Caki2 (cell line): ENCODE results near the gene ANKS3. TPM values are rescaled to one million over a fixed set of nuclear protein-coding genes. Genes with fewer than 3 reads are reported as not detected.

Experiments used
- DNase-seq: peaks from one replicate; pipeline ENCODE4 v3.0.0-alpha.2; 2015; ENCODE audit warnings: low read depth
- in situ Hi-C: cut with HindIII; loops from 2 replicates; pipeline ENCODE4 v1.10.0; 2016; ENCODE audit warnings: low sequenced_read_pairs, low pct_unique_long_range_greater_than_20kb, mixed read lengths
- total RNA-seq: library from RNA; depleted of rRNA; stranded (reverse); fragments of >200 nt; shearing (Covaris generic); gene quantifications from 2 replicates; pipeline ENCODE4 v1.2.3, GENCODE V29; 2014; ENCODE audit warnings: low replicate concordance

The ANKS3 gene
- total RNA-seq, 1 experiment from 2014 or later = 62.5 TPM

- DNase-seq = no peak
- in situ Hi-C loops = no loop called here
Observed at GRCh38 chr16:4691666-4692412, 42.2 kb downstream of the ANKS3 start.

DNA sequence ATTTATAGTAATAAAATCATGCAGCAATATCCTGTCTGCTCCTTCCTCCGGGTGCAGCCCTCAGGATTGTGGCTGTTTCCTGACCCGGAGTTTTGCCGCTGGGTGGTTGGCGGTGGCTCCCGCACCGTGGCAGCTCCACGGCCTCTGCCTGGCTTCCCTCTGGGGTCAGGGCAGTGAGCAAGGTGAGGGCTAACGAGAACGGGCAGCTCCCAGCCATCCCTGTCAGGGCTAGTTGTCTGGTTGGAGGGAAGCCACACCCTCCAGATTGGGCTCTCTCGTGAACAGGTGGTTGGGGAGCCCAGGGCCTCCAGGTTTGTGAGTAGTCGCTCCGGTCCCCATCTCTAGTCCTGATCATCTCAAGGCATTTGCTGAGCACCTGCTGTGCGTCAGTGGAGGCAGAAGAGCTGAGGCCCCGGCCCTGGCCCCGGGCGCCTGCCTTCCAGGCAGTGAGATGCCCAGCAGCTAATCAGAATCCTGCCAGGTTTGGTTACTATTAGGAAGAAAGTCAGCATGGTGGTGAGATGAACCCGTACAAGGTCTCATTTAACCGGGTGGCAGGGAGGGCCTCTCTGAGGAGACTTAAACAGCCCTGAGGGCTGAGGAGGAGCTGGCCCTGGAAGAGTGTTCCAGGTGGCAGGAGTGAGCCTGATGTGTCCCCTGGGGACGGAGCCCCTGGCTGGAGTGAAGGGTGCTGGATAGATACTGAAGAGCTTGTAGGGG lies 43.0 kb downstream of the ANKS3 start:
- no peak for DNase-seq
- in situ Hi-C loops = no loop called here

GRCh38 chr16:4689864-4690704 lies 44.0 kb downstream of the ANKS3 start:
- in situ Hi-C loops = no loop called here
- no peak for DNase-seq

- DNase-seq = no peak
- in situ Hi-C loops = no loop called here
Observed at GRCh38 chr16:4689091-4689671, 44.9 kb downstream of the ANKS3 start.

DNA sequence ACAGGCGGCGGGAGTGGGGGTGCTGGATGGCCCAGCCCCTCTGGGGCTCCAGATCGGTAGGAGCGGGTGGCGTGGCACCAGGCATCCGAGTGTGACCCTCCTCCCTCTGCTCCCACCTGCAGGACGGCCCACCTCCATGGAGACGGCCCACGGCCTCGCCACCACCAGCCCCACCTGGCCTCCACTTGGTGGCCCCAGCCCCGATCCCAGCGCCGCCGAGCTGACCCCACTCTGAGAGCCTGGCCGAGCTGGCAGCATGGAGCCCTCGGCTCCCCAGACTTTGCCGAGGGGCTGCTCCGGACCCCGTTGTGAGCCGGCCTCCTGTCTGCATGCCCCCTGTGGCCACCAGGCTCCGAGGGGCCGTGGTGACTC lies 45.4 kb downstream of the ANKS3 start:
- in situ Hi-C loops = no loop called here
- DNase-seq = no peak

- DNase-seq = no peak
- in situ Hi-C loops = no loop called here
Observed at GRCh38 chr16:4687946-4688673, 46.0 kb downstream of the ANKS3 start.

DNA sequence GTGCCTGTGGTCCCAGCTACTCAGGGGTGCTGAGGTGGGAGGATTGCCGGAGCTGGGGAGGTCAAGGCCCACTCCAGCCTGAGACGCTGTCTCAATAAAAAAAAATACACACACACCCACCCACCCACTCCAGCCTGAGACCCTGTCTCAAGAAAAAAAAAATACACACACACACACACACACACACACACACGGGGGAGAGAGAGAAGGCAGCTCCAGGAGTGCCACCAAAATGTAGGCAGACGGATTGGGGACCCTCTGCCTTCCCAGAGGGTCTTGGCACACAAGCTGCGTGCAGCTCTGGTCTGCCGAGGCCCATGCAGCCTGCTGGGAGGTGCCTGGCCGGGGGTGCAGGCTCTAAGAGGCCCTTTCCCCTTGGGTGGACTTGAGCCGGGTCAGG lies 46.7 kb downstream of the ANKS3 start:
- in situ Hi-C loops = no loop called here
- DNase-seq = no peak

GRCh38 chr16:4686497-4687210 lies 47.4 kb downstream of the ANKS3 start:
- DNase-seq = no peak

GRCh38 chr16:4685776-4686496 lies 48.1 kb downstream of the ANKS3 start:
- DNase-seq = no peak
- in situ Hi-C loops = no loop called here

More at GRCh38 chr16:4686497-4687210, 47.4 kb downstream of the ANKS3 start:
- in situ Hi-C loops = no loop called here

GRCh38 chr16:4685292-4685691 lies 48.8 kb downstream of the ANKS3 start:
- in situ Hi-C loops = no loop called here
- no peak for DNase-seq

GRCh38 chr16:4684763-4685162 lies 49.3 kb downstream of the ANKS3 start:
- in situ Hi-C loops = no loop called here
- DNase-seq = no peak

GRCh38 chr16:4684058-4684715 lies 49.9 kb downstream of the ANKS3 start:
- in situ Hi-C loops = no loop called here
- DNase-seq = no peak

DNA sequence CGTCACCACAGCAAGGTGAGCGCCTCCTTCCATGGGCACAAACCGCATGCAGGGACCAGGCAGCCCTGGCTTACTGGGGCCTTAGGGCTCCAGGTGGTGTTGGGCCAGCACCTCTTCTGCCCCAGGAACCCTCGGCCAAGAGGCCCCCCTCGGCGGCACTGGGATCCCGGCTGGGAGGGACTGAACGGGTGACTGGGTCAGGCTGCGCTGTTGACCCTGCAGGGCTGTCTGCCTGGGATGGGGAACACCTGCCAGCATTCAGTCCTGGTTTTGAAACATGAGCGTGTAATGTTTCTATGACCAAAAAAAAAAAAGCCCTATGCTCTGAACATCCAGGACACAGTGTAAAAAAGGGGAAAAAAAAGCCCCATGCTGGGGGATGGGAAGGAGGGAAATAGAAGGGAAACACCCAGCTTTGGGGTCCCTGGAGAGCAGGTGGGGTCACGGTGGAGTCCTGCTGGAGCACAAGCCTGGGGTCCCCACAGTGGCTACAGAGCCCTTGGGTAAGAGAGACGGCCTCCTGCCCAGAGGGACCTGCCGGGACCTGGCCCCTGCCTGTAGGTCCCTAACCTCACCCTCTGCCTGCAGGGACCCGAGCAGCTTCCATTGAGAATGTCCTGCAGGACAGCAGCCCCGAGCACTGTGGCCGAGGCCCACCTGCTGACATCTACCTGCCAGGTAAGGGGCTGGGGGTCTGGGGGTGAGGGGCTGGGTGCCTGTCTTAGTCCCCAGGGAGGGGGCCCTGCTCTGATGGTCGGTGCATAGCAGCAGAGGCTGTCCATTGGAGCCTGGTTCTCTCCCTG lies 50.6 kb downstream of the ANKS3 start:
- in situ Hi-C loops = no loop called here

DNA sequence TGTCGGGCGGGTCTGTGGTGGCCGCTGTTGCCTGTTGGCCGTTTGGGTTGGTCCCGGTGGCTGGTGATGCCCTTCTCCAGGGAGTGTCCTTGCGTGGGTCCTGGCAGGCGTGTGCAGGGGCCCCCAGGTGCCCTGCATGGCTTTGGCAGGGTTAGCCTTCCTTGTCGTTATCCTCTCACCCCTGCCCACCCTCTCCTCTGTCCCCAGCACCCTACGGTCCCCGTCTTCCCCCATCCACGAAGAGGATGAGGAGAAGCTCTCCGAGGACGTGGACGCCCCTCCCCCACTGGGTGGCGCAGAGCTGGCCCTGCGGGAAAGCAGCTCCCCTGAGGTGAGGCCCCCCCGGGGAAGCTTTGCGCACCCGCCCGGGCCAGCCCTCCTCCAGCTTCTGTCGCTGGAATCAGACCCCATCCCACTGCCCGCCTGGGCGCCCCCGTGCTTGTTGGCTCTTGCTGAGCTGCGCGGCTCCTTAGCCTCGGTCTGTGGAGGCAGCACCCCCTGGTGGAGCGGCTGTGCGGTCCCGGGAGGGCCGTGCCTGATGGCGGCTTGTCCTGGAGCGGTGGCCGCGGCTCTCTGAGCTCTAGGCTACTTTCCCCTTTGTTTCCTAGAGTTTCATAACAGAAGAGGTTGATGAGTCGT lies 51.3 kb downstream of the ANKS3 start:
- DNase-seq = peak; percentile 79
- in situ Hi-C loops = no loop called here

More for the DNA sequence above, 50.6 kb downstream of the ANKS3 start:
- DNase-seq = no peak

DNA sequence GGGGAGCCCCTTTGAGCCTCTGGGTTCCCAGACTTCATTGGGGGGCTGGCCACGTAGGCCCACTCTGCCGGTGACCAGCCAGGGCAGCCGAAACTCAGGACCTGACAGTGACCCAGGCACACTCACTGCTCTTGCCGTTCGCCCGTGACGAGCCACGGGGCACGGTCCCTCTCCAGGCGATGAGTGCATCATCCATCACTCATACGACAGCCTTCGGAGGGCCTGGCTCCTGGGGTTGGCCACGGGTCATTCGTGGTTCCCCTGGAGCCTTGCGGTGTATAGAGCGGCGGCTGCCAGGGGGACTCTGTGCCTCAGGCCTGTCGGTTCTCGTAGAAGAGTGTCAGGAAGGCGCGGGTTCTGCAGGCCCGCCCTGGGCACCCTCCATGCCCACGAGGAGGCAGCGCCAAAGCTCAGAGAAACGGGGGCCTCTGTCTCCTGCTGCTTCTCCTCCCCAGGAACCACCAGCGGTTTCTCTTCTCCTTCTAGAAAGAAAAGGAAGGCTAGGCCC lies 51.9 kb downstream of the ANKS3 start:
- DNase-seq = peak; percentile 30
- in situ Hi-C loops = no loop called here
